Esophagus squamous epithelium (tissue), 5 donors: ENCODE results near the gene HHEX. TPM values are rescaled to one million over a fixed set of nuclear protein-coding genes. Genes with fewer than 3 reads are reported as not detected.

Experiments
- DNase-seq: peaks from one replicate; lab custom pipeline; 2025; lab: John Stamatoyannopoulos, UW
- H3K27ac ChIP-seq, 4 donors: fragments of 200-600 bp; sonication (generic); one replicate each; pipeline ENCODE4 v1.5.1; 2016 to 2019; ENCODE audit warnings: mild to moderate bottlenecking in 1 of 4
- H3K27me3 ChIP-seq, 4 donors: fragments of 200-600 bp; sonication (generic); 1 replicate in 3 of 4; 2 replicates in 1 of 4; pipeline versions ENCODE4 v1.5.1 to v1.6.0; 2017 to 2021; ENCODE audit warnings: antibody characterized with exemption in 1 of 4
- H3K36me3 ChIP-seq, 3 donors: fragments of 200-600 bp; sonication (generic); one replicate each; pipeline ENCODE4 v1.5.1; 2016 to 2019
- H3K4me1 ChIP-seq, 3 donors: fragments of 200-600 bp; sonication (generic); one replicate each; pipeline ENCODE4 v1.5.1; 2017 to 2019
- H3K4me3 ChIP-seq, 4 donors: fragments of 200-600 bp; sonication (generic); 1 replicate in 3 of 4; 2 replicates in 1 of 4; pipeline ENCODE4 v1.5.1; 2016 to 2019; ENCODE audit warnings: mild to moderate bottlenecking in 2 of 4, moderate library complexity in 1 of 4
- H3K9me3 ChIP-seq, 3 donors: fragments of 200-600 bp; sonication (generic); one replicate each; pipeline ENCODE4 v1.5.1; 2016 to 2019
- CTCF ChIP-seq, 6 experiments: fragments of 450-650 bp in 4 of 6; fragments of 200-600 bp in 2 of 6; sonication (generic) in 2 of 6; IDR thresholded peaks; one replicate each; pipeline ENCODE4 v1.5.1; 2016 to 2019; ENCODE audit warnings: antibody characterized with exemption in 6 of 6, mild to moderate bottlenecking in 4 of 6, moderate library complexity in 4 of 6
- POLR2A ChIP-seq, 4 donors: fragments of 450-650 bp; IDR thresholded peaks; one replicate each; pipeline ENCODE4 v1.6.1; 2017; ENCODE audit warnings: antibody characterized with exemption in 4 of 4, mild to moderate bottlenecking in 4 of 4, moderate library complexity in 3 of 4
- WGBS, 2 donors: methylation state at CpG; one replicate each; pipeline ENCODE4 v1.1.5; 2018; 5-methylcytosine and 5-hydroxymethylcytosine counted together
- intact Hi-C: fragments of 100-400 bp; cut with DNase I; formaldehyde crosslinking; loops from one replicate; pipeline ENCODE4 v1.15.0; 2022
- total RNA-seq, 4 donors: library from RNA; depleted of rRNA; stranded (reverse); fragments of >200 nt; gene quantifications; one replicate each; pipeline ENCODE4 v1.1.0, GENCODE V29; 2016
- donor health status: DM: yes; HTN: yes; CAD: no.

HHEX gene
- total RNA-seq, 4 donors from 2014 or later = 1.6 to 4.2 (median 3.2) TPM; not detected in 1

- H3K27ac ChIP-seq = peak overlapping the region in 1 of 4 donors; percentile 12
- intact Hi-C loops = loop anchor here (10.0 kb wide), 1 partner anchor 138 kb away; no protein-coding TSS in a partner anchor
- H3K9me3 ChIP-seq = no peaks in the 10 kb centered on the region
- no peak for DNase-seq
- H3K36me3 ChIP-seq = no peaks in the 10 kb centered on the region
- no peak overlapping the region for H3K4me3 ChIP-seq
- peaks cover 0 to 45% (median 2%) of the 10 kb centered on the region in 3 donors for H3K4me1 ChIP-seq
- WGBS, 2 donors = 80 to 83% methylated on average over 6 to 7 of the region's 7 CpGs
- TF ChIP-seq CTCF (IDR thresholded peaks at IDR 0.05) (no peak), POLR2A (IDR thresholded peaks at IDR 0.05) (no peak)
- H3K27me3 ChIP-seq = peaks cover 0 to 94% (median 0%) of the 10 kb centered on the region in 4 donors
These were observed 7.0 kb downstream of the HHEX start for GRCh38 chr10:92696606-92697383.

GRCh38 chr10:92697663-92698511, 8.1 kb downstream of the HHEX start:
- H3K36me3 ChIP-seq = no peaks in the 10 kb centered on the region
- WGBS, 2 donors = 54 to 55% methylated on average over 7 of the region's 7 CpGs
- H3K4me3 ChIP-seq = no peak overlapping the region
- H3K4me1 ChIP-seq = peaks cover 0 to 34% (median 2%) of the 10 kb centered on the region in 3 donors
- no peak overlapping the region for H3K27ac ChIP-seq
- peaks cover 0 to 84% (median 0%) of the 10 kb centered on the region in 4 donors for H3K27me3 ChIP-seq
- H3K9me3 ChIP-seq = no peaks in the 10 kb centered on the region
- intact Hi-C loops = loop anchor here (10.0 kb wide), 1 partner anchor 137 kb away; no protein-coding TSS in a partner anchor
- no peak for DNase-seq
- TF ChIP-seq POLR2A (IDR thresholded peaks at IDR 0.05) (no peak), CTCF (IDR thresholded peaks at IDR 0.05) (no peak)

- whole genome bisulfite sequencing, 2 donors = 0 to 33% methylated on average over 1 of the region's 3 CpGs
These were observed 9.4 kb downstream of the HHEX start for GRCh38 chr10:92699193-92699517.

GRCh38 chr10:92699518-92700381, 10.0 kb downstream of the HHEX start:
- TF ChIP-seq CTCF (IDR thresholded peaks at IDR 0.05) = no peak
- no peak for TF ChIP-seq POLR2A (IDR thresholded peaks at IDR 0.05)
- Histone ChIP-seq H3K4me3 (peak overlapping the region; percentile 17 to 60 (median 39)), H3K27me3 (peaks cover 0 to 71% (median 0%) of the 10 kb centered on the region in 4 donors), H3K27ac (peak overlapping the region; percentile 48 to 70 (median 58)), H3K36me3 (no peaks in the 10 kb centered on the region), H3K9me3 (no peaks in the 10 kb centered on the region), H3K4me1 (peaks cover 0 to 25% (median 0%) of the 10 kb centered on the region in 3 donors)
- DNase-seq = no peak
- intact Hi-C loops = loop anchor here (10.0 kb wide), 1 partner anchor 135 kb away; no protein-coding TSS in a partner anchor
- WGBS, 2 donors = 0% methylated on average over 16 to 21 of the region's 32 CpGs

More at GRCh38 chr10:92699193-92699517, 9.4 kb downstream of the HHEX start:
- TF ChIP-seq POLR2A (IDR thresholded peaks at IDR 0.05) (no peak), CTCF (IDR thresholded peaks at IDR 0.05) (no peak)
- H3K4me3 ChIP-seq = peak overlapping the region; percentile 17 to 60 (median 39)
- H3K36me3 ChIP-seq = no peaks in the 10 kb centered on the region
- H3K4me1 ChIP-seq = peaks cover 0 to 25% (median 2%) of the 10 kb centered on the region in 3 donors
- no peak for DNase-seq
- H3K27ac ChIP-seq = peak overlapping the region; percentile 48 to 70 (median 58)
- intact Hi-C loops = loop anchor here (10.0 kb wide), 1 partner anchor 136 kb away; no protein-coding TSS in a partner anchor
- H3K27me3 ChIP-seq = peaks cover 0 to 77% (median 0%) of the 10 kb centered on the region in 4 donors
- H3K9me3 ChIP-seq = no peaks in the 10 kb centered on the region
